Neuronal stem cell (in vitro differentiated cells): Measurements from ENCODE around the gene NT5DC1.

Source experiments
- DNase-seq: peaks from one replicate; pipeline ENCODE4 v3.0.0-alpha.2; 2013; ENCODE audit warnings: low spot score
- H2AFZ ChIP-seq: one replicate; pipeline ENCODE4 v1.6.1; 2013; ENCODE audit warnings: mild to moderate bottlenecking, low read length, inconsistent platforms
- H2AK5ac ChIP-seq: 2 replicates; pipeline ENCODE4 v1.6.1; 2013; ENCODE audit warnings: low read depth, mild to moderate bottlenecking, inconsistent platforms, low read length, moderate library complexity, mixed read lengths
- H2BK120ac ChIP-seq: 2 replicates; pipeline ENCODE4 v1.6.1; 2013; ENCODE audit warnings: low read depth, mild to moderate bottlenecking, inconsistent platforms, low read length, moderate library complexity, mixed read lengths
- H2BK12ac ChIP-seq: one replicate; pipeline ENCODE4 v1.6.1; 2013; ENCODE audit warnings: low read length, inconsistent platforms
- H2BK15ac ChIP-seq: 2 replicates; pipeline ENCODE4 v1.6.1; 2013; ENCODE audit warnings: mild to moderate bottlenecking, low read length, inconsistent platforms, mixed read lengths
- H2BK5ac ChIP-seq: one replicate; pipeline ENCODE4 v1.6.1; 2013; ENCODE audit warnings: inconsistent platforms, mild to moderate bottlenecking, low read length, moderate library complexity
- H3K14ac ChIP-seq: one replicate; pipeline ENCODE4 v1.6.1; 2013; ENCODE audit warnings: low read length, inconsistent platforms
- H3K18ac ChIP-seq: 2 replicates; pipeline ENCODE4 v1.6.1; 2013; ENCODE audit warnings: low read length, inconsistent platforms
- H3K23ac ChIP-seq: 2 replicates; pipeline ENCODE4 v1.6.1; 2013; ENCODE audit warnings: low read depth, mild to moderate bottlenecking, mixed read lengths, low read length, inconsistent platforms; ENCODE audit not compliant: poor library complexity
- H3K27ac ChIP-seq: replicated peaks from 3 replicates; pipeline ENCODE4 v1.5.1; 2013; ENCODE audit warnings: low read length, inconsistent platforms
- H3K27me3 ChIP-seq, 3 experiments: 2 replicates each; pipeline ENCODE4 v1.6.1; 2013; ENCODE audit warnings: low read length in 3 of 3, mild to moderate bottlenecking in 2 of 3, inconsistent platforms in 1 of 3, low read depth in 1 of 3, mixed read lengths in 1 of 3, moderate library complexity in 1 of 3; ENCODE audit not compliant: control insufficient read depth in 3 of 3, insufficient read depth in 3 of 3
- H3K36me3 ChIP-seq, 2 donors: replicated peaks in 1 of 2; 2 replicates each; pipeline ENCODE4 v1.6.1; 2013; ENCODE audit warnings: low read length in 2 of 2; ENCODE audit not compliant: control insufficient read depth in 2 of 2, insufficient read depth in 2 of 2
- H3K4ac ChIP-seq: 2 replicates; pipeline ENCODE4 v1.6.1; 2013; ENCODE audit warnings: inconsistent platforms, mild to moderate bottlenecking, low read length, moderate library complexity
- H3K4me1 ChIP-seq, 2 donors: 1 replicate in 1 of 2; 2 replicates in 1 of 2; pipeline ENCODE4 v1.6.1; 2013; ENCODE audit warnings: low read length in 2 of 2, low read depth in 1 of 2; ENCODE audit not compliant: control insufficient read depth in 2 of 2, insufficient read depth in 1 of 2
- H3K4me2 ChIP-seq: one replicate; pipeline ENCODE4 v1.6.1; 2013; ENCODE audit warnings: mild to moderate bottlenecking, low read length, inconsistent platforms; ENCODE audit not compliant: insufficient read depth, poor library complexity, severe bottlenecking
- H3K4me3 ChIP-seq, 2 donors: 2 replicates each; pipeline ENCODE4 v1.5.1; 2013; ENCODE audit warnings: low read length in 2 of 2, mild to moderate bottlenecking in 2 of 2, inconsistent platforms in 1 of 2, moderate library complexity in 1 of 2
- H3K79me1 ChIP-seq: one replicate; pipeline ENCODE4 v1.6.1; 2013; ENCODE audit warnings: low read depth, mild to moderate bottlenecking, inconsistent platforms, low read length, moderate library complexity
- H3K9ac ChIP-seq: one replicate; pipeline ENCODE4 v1.6.1; 2013; ENCODE audit warnings: mild to moderate bottlenecking, low read depth, low read length, inconsistent platforms; ENCODE audit not compliant: poor library complexity
- H3K9me3 ChIP-seq, 2 donors: replicated peaks in 1 of 2; 2 replicates each; pipeline versions ENCODE3 to v1.6.1; 2013; ENCODE audit warnings: low read length in 2 of 2, mild to moderate bottlenecking in 2 of 2, inconsistent platforms in 1 of 2, low read depth in 1 of 2, mixed read lengths in 1 of 2, moderate library complexity in 1 of 2; ENCODE audit not compliant: control insufficient read depth in 2 of 2, insufficient read depth in 1 of 2
- H4K8ac ChIP-seq: one replicate; pipeline ENCODE4 v1.6.1; 2013; ENCODE audit warnings: low read depth, mild to moderate bottlenecking, inconsistent platforms, low read length, moderate library complexity
- H4K91ac ChIP-seq: one replicate; pipeline ENCODE4 v1.6.1; 2013; ENCODE audit warnings: low read length, low read depth, mild to moderate bottlenecking, inconsistent platforms; ENCODE audit not compliant: poor library complexity
- WGBS, 2 donors: extraction: QIAGEN DNeasy Blood & Tissue Kit; methylation state at CpG; one replicate each; pipeline ENCODE4 v1.1.7; 2013; ENCODE audit warnings: missing lambda C conversion rate in 2 of 2, mixed read lengths in 1 of 2; ENCODE audit not compliant: insufficient read length in 2 of 2, insufficient replicate concordance in 1 of 2; ENCODE audit errors: extremely low coverage in 2 of 2; 5-methylcytosine and 5-hydroxymethylcytosine counted together

The NT5DC1 gene

GRCh38 chr6:116166369-116166768, 65.7 kb downstream of the NT5DC1 start:
- no peak overlapping the region for H4K8ac ChIP-seq
- H3K27ac ChIP-seq, result no peak overlapping the region
- no peak overlapping the region for H2AK5ac ChIP-seq
- H3K18ac ChIP-seq, result no peak overlapping the region
- H3K14ac ChIP-seq, result no peak overlapping the region
- no peak for DNase-seq
- no peak overlapping the region for H3K4me3 ChIP-seq
- no peak overlapping the region for H2BK15ac ChIP-seq
- H3K9me3 ChIP-seq, result no peaks in the 10 kb centered on the region
- H3K4ac ChIP-seq, result no peak overlapping the region
- no peaks in the 10 kb centered on the region for H3K36me3 ChIP-seq
- no CpG with 5 or more reads among the region's 1 CpG for WGBS, 2 donors
- no peak overlapping the region for H2BK12ac ChIP-seq
- H3K4me2 ChIP-seq, result no peak overlapping the region
- H2AFZ ChIP-seq, result no peak overlapping the region
- no peak overlapping the region for H3K9ac ChIP-seq
- H3K27me3 ChIP-seq, result no peaks in the 10 kb centered on the region
- H2BK5ac ChIP-seq, result no peak overlapping the region
- no peak overlapping the region for H4K91ac ChIP-seq
- no peaks in the 10 kb centered on the region for H3K4me1 ChIP-seq
- no peak overlapping the region for H2BK120ac ChIP-seq
- no peaks in the 10 kb centered on the region for H3K79me1 ChIP-seq
- no peak overlapping the region for H3K23ac ChIP-seq

GRCh38 chr6:116168148-116168547, 67.5 kb downstream of the NT5DC1 start:
- no peaks in the 10 kb centered on the region for H3K4me1 ChIP-seq
- no peak overlapping the region for H2AFZ ChIP-seq
- H3K27ac ChIP-seq, result no peak overlapping the region
- H4K8ac ChIP-seq, result no peak overlapping the region
- no peaks in the 10 kb centered on the region for H3K27me3 ChIP-seq
- no peak overlapping the region for H4K91ac ChIP-seq
- no peak overlapping the region for H3K9ac ChIP-seq
- H2BK15ac ChIP-seq, result no peak overlapping the region
- no peak overlapping the region for H3K23ac ChIP-seq
- H3K18ac ChIP-seq, result no peak overlapping the region
- no peak overlapping the region for H2BK5ac ChIP-seq
- no peak overlapping the region for H3K4me3 ChIP-seq
- no peak overlapping the region for H3K14ac ChIP-seq
- H2AK5ac ChIP-seq, result no peak overlapping the region
- H3K4me2 ChIP-seq, result no peak overlapping the region
- WGBS, 2 donors, result no CpG with 5 or more reads among the region's 1 CpG
- no peak overlapping the region for H2BK120ac ChIP-seq
- no peaks in the 10 kb centered on the region for H3K79me1 ChIP-seq
- DNase-seq, result no peak
- no peak overlapping the region for H3K4ac ChIP-seq
- no peaks in the 10 kb centered on the region for H3K9me3 ChIP-seq
- H3K36me3 ChIP-seq, result no peaks in the 10 kb centered on the region
- H2BK12ac ChIP-seq, result no peak overlapping the region

DNA sequence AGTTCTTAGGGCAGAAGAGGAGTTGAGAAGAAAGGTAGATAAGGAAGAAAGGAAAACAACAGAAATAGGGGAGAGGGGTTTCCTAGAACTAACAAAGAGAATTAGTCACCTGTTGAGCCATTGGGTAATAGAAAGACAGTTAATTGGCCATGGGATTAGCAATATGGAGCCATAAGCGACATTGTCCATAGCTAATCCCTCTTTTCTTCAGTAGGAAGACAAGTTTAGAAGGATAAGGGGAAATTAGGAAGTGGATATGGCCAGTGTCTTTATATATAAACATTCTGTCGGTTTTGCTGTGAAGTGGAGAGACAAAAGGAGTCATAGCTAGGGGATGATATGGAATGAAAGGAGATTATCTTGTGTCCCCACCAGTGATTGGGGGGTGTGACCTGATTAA, 69.2 kb downstream of the NT5DC1 start:
- no peak overlapping the region for H2BK12ac ChIP-seq

DNA sequence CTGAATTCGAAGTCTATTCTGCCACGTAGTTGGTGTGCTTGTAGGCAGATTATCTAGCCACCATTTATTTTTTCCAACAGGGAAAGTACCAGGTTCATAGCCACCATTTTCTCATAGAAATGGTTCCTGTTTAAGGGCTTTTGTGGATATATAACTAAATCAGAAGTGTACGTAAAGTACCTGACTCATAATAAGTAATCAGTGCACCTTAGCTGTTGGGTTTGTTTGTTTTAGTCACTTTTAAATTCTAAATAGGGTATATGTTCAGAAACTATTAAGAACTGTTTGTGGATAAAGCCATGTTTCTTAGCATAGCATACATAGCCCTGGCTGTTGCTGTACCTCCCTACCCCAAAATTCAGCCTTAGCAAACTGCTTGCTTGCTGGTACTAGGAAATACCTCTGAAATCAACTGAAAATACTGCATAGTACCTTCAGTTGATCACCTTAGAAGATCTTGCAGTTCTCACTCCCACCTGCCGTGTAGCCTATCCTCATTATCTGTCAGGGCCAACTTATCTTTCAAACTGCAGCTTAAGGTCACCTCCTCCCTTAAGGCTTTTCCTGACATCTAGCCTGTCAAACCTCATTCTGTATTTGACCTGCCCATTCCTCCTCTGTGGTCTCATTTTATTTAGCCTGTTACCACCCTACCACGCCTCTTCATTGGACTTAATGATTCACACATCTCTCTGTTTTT, 69.9 kb downstream of the NT5DC1 start:
- H2AK5ac ChIP-seq, result no peak overlapping the region
- H4K91ac ChIP-seq, result no peak overlapping the region
- H3K23ac ChIP-seq, result no peak overlapping the region
- H3K14ac ChIP-seq, result no peak overlapping the region
- H3K18ac ChIP-seq, result no peak overlapping the region
- no CpG with 5 or more reads among the region's 5 CpGs for WGBS, 2 donors
- no peaks in the 10 kb centered on the region for H3K9me3 ChIP-seq
- H3K4me3 ChIP-seq, result no peak overlapping the region
- no peak overlapping the region for H2BK12ac ChIP-seq
- no peak overlapping the region for H3K4me2 ChIP-seq
- H3K36me3 ChIP-seq, result no peaks in the 10 kb centered on the region
- no peaks in the 10 kb centered on the region for H3K79me1 ChIP-seq
- no peak overlapping the region for H3K4ac ChIP-seq
- H2BK15ac ChIP-seq, result no peak overlapping the region
- no peak overlapping the region for H2AFZ ChIP-seq
- H2BK120ac ChIP-seq, result no peak overlapping the region
- no peak overlapping the region for H2BK5ac ChIP-seq
- H3K27ac ChIP-seq, result no peak overlapping the region
- no peak overlapping the region for H4K8ac ChIP-seq
- no peak for DNase-seq
- H3K4me1 ChIP-seq, result no peaks in the 10 kb centered on the region
- no peaks in the 10 kb centered on the region for H3K27me3 ChIP-seq
- no peak overlapping the region for H3K9ac ChIP-seq

More for the DNA sequence above, 69.2 kb downstream of the NT5DC1 start:
- Histone ChIP-seq H3K36me3 (no peaks in the 10 kb centered on the region), H2AFZ (no peak overlapping the region), H3K79me1 (no peaks in the 10 kb centered on the region), H3K23ac (no peak overlapping the region), H3K4me1 (no peaks in the 10 kb centered on the region), H3K4me3 (no peak overlapping the region), H3K9ac (no peak overlapping the region), H3K4me2 (no peak overlapping the region), H3K9me3 (no peaks in the 10 kb centered on the region), H4K8ac (no peak overlapping the region), H3K27ac (no peak overlapping the region), H2BK120ac (no peak overlapping the region), H2AK5ac (no peak overlapping the region), H3K14ac (no peak overlapping the region), H3K4ac (no peak overlapping the region), H2BK5ac (no peak overlapping the region), H3K18ac (no peak overlapping the region), H3K27me3 (no peaks in the 10 kb centered on the region), H4K91ac (no peak overlapping the region), H2BK15ac (no peak overlapping the region)
- no peak for DNase-seq
- no CpG with 5 or more reads among the region's 2 CpGs for WGBS, 2 donors
